PC-9 (cell line): ENCODE data around the gene TCL1B.

Experiments
- EZH2 ChIP-seq: fragments of 200-600 bp; sonication (generic); IDR thresholded peaks from 2 replicates; pipeline ENCODE4 v1.8.0; 2017; ENCODE audit warnings: antibody characterized with exemption, low read depth
- TF ChIP-seq, protein P1 (sequence below): fragments of 200-600 bp; sonication (generic); conservative IDR thresholded peaks from 2 replicates; pipeline ENCODE4 v1.6.1; 2017; ENCODE audit warnings: mixed run types, antibody characterized with exemption, mild to moderate bottlenecking, moderate library complexity

DNA sequence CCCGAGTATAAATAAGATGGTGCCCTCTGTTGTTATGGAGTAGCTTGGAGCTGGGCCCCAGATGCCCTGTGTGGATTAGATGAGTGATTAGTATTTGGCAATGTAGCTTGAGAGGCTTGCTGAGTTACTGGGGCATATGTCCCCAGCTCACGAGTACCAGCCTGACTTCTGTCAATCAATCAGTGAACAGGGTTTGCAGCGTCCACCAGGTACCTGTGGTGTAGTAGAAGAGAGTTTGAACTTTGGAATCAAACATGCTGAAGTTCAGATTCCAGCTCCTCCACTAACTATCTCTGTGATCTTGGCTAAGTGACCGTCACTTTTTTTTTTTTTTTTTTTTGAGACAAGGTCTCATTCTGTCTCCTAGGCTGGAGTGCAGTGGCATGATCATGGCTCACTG, 11.6 kb upstream of the TCL1B start:
- TF ChIP-seq, protein P1, sequence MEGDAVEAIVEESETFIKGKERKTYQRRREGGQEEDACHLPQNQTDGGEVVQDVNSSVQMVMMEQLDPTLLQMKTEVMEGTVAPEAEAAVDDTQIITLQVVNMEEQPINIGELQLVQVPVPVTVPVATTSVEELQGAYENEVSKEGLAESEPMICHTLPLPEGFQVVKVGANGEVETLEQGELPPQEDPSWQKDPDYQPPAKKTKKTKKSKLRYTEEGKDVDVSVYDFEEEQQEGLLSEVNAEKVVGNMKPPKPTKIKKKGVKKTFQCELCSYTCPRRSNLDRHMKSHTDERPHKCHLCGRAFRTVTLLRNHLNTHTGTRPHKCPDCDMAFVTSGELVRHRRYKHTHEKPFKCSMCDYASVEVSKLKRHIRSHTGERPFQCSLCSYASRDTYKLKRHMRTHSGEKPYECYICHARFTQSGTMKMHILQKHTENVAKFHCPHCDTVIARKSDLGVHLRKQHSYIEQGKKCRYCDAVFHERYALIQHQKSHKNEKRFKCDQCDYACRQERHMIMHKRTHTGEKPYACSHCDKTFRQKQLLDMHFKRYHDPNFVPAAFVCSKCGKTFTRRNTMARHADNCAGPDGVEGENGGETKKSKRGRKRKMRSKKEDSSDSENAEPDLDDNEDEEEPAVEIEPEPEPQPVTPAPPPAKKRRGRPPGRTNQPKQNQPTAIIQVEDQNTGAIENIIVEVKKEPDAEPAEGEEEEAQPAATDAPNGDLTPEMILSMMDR = no peak
- TF ChIP-seq EZH2 = no peak
